Medulla oblongata (tissue), 1 donor: Measurements from ENCODE around the gene FERMT3.

Experiments used
- DNase-seq: peaks from one replicate; pipeline ENCODE4 v3.0.0-alpha.2; 2015; ENCODE audit errors: extremely low spot score

The FERMT3 gene

DNA sequence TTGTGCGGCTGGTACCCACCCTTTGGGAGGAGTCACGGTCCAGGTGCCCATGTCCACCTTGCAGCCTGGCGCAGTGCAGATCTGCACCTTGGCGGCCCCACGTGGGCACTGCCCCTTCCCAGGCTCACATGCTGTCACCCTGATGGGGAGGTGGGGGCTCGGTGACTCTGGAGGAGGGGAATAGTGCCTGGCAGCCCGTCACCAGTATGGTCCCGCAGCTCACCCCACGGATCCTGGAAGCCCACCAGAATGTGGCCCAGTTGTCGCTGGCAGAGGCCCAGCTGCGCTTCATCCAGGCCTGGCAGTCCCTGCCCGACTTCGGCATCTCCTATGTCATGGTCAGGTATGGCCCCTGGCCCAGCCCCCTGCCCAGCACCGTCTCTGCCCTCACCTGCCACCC, 14.3 kb downstream of the FERMT3 start:
- DNase-seq: no peak

GRCh38 chr11:64222651-64223000, 16.1 kb downstream of the FERMT3 start:
- no peak for DNase-seq

DNA sequence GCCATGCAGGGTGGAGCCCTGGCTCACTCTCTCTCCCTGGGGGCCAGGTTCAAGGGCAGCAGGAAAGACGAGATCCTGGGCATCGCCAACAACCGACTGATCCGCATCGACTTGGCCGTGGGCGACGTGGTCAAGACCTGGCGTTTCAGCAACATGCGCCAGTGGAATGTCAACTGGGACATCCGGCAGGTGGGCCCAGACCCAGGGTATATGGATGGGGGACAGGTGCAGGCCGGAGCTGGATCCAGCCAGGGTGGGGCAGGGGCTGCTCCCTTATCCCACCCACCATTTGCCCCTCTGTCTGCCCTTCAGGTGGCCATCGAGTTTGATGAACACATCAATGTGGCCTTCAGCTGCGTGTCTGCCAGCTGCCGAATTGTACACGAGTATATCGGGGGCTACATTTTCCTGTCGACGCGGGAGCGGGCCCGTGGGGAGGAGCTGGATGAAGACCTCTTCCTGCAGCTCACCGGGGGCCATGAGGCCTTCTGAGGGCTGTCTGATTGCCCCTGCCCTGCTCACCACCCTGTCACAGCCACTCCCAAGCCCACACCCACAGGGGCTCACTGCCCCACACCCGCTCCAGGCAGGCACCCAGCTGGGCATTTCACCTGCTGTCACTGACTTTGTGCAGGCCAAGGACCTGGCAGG, 16.6 kb downstream of the FERMT3 start:
- no peak for DNase-seq

DNA sequence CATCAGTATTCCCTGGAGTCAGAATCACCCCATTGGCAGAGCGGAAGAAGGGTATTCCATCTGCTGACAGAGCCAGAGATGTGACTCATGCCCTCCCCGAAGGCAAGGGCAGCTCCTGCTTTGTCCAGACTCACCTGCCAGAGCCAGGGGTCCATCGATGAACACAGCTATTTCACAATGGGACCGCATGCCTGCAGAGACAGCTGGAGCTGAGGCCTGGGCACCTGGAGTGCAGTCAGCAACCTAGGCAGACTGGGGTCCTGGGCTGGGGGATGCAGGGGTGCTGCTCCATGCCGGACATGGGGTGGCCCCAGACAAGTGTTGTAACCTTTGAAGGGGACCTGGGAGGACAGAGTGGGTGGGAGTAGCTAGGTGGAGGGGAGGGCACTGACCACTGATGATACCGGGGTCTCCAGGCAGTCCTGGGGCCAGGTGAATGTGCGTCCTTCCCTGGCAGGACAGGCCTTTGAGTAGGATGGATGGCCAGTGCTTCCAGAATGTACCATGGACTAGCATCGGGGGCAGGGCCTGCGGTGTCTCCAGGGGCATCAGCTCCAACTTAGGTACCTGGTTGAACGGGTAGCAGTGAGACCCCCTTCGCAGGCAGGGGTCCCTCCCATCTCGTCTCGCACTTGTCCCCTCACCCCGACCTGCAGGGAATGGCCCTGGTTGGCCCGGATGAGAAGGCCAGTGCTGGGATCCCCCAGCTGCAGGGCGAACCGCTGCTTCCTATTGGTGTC, 17.8 kb downstream of the FERMT3 start:
- DNase-seq: no peak

DNA sequence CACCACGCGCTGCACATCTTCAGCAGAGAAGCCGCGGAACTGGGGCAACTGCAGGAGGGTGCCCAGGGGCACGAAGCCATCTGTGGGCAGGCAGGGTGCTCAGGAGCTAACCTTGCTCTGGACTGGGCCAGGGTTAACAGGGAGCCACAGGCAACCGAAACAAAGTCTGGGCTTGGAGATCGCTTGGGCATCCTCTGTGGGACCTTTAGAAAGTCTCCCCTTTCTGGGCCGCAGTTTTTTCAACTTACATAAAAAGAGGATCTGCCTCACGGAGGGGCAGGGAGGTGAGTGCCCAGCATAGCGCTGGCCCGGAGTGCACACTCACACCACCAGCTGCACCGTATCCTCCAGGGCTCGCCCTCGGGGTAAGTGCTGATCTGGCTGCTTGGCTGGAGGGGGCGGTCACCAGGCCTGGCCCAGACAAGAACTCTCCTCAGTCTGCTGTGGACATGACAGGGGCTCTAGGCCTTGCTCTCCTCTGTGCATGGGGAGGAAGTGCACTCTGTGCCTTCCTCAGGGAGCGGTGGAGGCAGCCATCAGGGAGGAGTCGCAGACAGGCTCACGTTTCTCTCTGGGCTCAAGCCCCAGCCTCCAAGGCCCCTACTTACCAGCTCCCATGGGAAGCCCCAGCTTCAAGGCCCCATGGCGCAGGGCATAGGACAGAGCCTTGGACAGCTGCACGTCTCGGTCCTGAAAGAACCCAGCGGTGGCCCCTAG, 18.5 kb downstream of the FERMT3 start:
- no peak for DNase-seq

- DNase-seq: peak; percentile 91
Observed at GRCh38 chr11:64225608-64226506, 19.3 kb downstream of the FERMT3 start, which contains the start of the genes NUDT22 and TRPT1. Gene NUDT22 (plus strand): TSS chr11:64226274. CDS start chr11:64226653, 379 bp downstream. Gene TRPT1 (minus strand): TSS chr11:64226186. CDS start chr11:64225860, 326 bp downstream.

GRCh38 chr11:64226507-64227051, 20.1 kb downstream of the FERMT3 start:
- DNase-seq: peak; percentile 57

- no peak for DNase-seq
Observed at GRCh38 chr11:64227405-64227956, 21.0 kb downstream of the FERMT3 start.

- no peak for DNase-seq
Observed at GRCh38 chr11:64229090-64229743, 22.7 kb downstream of the FERMT3 start.

DNA sequence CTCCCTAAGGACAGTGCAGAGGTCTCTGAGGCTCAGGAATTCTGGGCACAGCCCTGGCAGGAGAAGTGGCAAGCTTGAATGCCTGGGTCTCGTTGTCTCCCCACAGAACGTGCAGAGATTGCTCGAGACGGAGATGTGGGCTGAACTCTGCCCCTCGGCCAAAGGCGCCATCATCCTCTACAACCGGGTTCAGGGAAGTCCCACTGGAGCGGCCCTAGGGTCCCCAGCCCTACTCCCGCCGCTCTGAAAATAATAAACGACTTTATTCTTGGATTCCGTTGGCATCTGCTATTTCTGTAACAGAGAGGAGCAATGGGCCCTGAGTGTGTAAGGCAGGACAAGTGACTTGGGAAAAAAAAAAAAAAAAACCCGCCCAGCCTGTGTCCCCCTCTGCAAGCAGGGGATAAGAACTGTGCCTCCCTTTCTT, 23.2 kb downstream of the FERMT3 start:
- DNase-seq: no peak

DNA sequence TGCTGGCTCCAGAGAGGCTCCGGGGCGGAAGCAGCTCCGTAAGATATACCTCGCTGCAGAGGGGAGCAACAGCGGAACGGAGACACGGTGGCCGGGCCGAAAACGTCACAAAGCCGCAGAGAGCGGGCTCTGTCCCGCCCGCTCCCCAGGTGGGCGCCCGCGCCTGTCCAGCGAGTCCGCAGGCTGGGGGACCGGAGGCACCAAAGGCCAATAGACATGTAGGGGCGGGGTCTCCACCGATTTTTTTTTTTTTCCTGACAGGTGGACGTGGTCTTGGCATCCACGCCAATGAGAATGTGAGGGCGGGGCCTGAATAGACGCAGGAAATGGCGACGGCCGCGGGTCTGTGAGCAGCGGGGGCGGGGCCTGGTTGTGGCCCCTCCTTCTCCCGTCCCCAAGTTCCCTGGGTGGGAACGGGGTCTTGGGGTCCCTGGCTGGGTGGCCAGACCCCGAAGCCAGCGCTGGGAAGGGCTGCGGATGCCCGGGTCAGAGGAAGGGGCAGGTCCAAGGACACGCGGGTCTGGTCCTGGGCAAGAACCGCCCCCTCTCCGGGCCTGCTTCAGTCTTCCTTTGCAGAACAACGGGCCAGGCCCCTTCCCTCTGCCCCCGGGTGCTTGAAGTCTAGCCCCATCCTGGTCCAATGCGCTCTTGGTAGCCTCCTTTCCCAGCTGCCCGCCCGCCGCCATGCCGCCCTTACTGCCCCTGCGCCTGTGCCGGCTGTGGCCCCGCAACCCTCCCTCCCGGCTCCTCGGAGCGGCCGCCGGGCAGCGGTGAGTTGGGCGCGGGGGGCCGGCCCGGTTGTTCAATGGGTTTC, 23.9 kb downstream of the FERMT3 start, which contains the start of gene DNAJC4:
DNAJC4 (plus strand) TSS at position 378 of the 814 bp plus-strand sequence; CDS start at position 685, 307 bp downstream.
- DNase-seq: peak; percentile 95

- DNase-seq: no peak
Observed at GRCh38 chr11:64230985-64231365, 24.5 kb downstream of the FERMT3 start.

DNA sequence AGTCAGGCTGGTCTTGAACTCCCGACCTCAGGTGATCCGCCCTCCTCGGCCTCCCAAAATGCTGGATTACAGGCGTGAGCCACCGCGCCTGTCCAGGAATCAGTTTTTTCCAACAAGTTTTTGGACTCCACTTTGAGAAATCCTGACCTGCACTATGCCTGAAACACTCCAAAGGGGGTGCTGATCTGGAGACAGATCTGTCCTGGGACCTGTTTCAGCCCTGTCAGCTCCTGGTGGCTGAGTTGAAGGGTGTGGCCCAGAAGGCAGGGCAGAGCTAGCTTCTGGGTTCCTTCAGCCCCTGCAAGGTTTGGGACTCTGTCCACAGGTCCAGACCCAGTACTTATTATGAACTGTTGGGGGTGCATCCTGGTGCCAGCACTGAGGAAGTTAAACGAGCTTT, 25.0 kb downstream of the FERMT3 start:
- no peak for DNase-seq

- no peak for DNase-seq
Observed at GRCh38 chr11:64232182-64232966, 25.9 kb downstream of the FERMT3 start.

DNA sequence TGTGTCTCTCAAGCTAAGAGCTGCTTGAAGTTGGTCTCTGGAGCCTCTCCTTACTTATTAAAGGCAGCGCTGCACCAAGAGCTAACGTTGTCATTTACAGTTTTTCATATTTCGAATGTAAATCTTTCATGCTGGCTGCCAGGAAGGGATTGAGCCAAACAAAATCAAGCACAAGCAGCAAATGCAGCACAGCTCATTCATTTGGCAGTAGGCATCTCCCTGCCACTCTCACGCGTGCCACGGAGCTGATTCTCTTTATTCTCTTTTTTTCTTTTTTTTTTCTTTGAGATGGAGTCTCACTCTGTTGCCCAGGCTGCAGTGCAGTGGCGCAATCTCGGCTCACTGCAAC, 26.4 kb downstream of the FERMT3 start:
- DNase-seq: no peak

GRCh38 chr11:64233913-64234586, 27.5 kb downstream of the FERMT3 start, which contains the start of gene VEGFB:
Gene VEGFB (plus strand): TSS chr11:64234584. CDS start chr11:64234834, 250 bp downstream.
- peak; percentile 82 for DNase-seq

GRCh38 chr11:64234647-64235379, 28.3 kb downstream of the FERMT3 start:
- DNase-seq: peak; percentile 48
